Measurements from ENCODE around the gene COL6A2. TPM values are rescaled to one million over a fixed set of nuclear protein-coding genes. Genes with fewer than 3 reads are reported as not detected.

COL6A2 gene
- total RNA-seq, 1 experiment from 2014 or later = 111 TPM

DNA sequence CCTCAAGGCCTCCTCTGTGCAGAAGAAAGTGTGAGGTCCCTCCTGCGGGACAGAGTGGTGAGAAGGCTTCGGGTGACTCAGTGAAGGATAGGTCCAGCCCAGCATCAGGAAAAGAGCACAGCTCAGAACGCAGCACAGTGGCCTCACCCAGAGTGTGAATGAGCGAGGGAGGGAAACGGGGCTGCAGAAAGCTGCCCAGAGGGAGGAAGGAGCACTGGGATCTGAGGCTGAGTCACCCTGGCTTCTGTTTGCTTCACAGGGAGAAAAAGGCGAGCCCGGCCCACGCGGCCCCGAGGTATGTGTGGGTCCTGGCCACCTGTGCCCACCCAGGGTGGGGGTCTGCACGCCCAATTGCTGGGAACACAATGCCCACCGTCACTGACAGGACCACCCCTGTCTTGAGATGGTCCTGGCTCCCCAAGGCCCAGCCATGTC is 24.3 kb downstream of the COL6A2 start:
- Mint-ChIP-seq H3K4me1 (no peaks in the 10 kb centered on the region), H3K9me3 (no peaks in the 10 kb centered on the region), H3K27me3 (ENCODE audit: low read depth) (no peaks in the 10 kb centered on the region), H3K4me3 (no peak overlapping the region), H3K27ac (no peak overlapping the region), H3K36me3 (peaks cover 8% of the 10 kb centered on the region)
- TF ChIP-seq MXD4 (CRISPR knock-in tag; IDR thresholded peaks at IDR 0.05; ENCODE audit: borderline replicate concordance) (no peak), NFE2L1 (CRISPR knock-in tag; IDR thresholded peaks at IDR 0.05) (no peak), ZNF671 (CRISPR knock-in tag; IDR thresholded peaks at IDR 0.05) (no peak)
- TF ChIP-seq, protein P1, sequence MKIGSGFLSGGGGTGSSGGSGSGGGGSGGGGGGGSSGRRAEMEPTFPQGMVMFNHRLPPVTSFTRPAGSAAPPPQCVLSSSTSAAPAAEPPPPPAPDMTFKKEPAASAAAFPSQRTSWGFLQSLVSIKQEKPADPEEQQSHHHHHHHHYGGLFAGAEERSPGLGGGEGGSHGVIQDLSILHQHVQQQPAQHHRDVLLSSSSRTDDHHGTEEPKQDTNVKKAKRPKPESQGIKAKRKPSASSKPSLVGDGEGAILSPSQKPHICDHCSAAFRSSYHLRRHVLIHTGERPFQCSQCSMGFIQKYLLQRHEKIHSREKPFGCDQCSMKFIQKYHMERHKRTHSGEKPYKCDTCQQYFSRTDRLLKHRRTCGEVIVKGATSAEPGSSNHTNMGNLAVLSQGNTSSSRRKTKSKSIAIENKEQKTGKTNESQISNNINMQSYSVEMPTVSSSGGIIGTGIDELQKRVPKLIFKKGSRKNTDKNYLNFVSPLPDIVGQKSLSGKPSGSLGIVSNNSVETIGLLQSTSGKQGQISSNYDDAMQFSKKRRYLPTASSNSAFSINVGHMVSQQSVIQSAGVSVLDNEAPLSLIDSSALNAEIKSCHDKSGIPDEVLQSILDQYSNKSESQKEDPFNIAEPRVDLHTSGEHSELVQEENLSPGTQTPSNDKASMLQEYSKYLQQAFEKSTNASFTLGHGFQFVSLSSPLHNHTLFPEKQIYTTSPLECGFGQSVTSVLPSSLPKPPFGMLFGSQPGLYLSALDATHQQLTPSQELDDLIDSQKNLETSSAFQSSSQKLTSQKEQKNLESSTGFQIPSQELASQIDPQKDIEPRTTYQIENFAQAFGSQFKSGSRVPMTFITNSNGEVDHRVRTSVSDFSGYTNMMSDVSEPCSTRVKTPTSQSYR (CRISPR knock-in tag; IDR thresholded peaks at IDR 0.05) = no peak
- CTCF ChIA-PET = interaction anchor here (0.7 kb wide), 1 partner anchor 152 kb away, joined by 3 read pairs; no protein-coding TSS in a partner anchor
- ATAC-seq = no peak
- POLR2A ChIA-PET = no interaction called here
- DNase-seq (ENCODE audit: low spot score) = peak; percentile 3

GRCh38 chr21:46122758-46123683 is 25.1 kb downstream of the COL6A2 start:
- Mint-ChIP-seq H3K27ac (no peak overlapping the region), H3K27me3 (ENCODE audit: low read depth) (no peaks in the 10 kb centered on the region), H3K4me1 (no peaks in the 10 kb centered on the region), H3K9me3 (no peaks in the 10 kb centered on the region), H3K36me3 (peaks cover 13% of the 10 kb centered on the region), H3K4me3 (no peak overlapping the region)
- DNase-seq (ENCODE audit: low spot score) (no peak), ATAC-seq (no peak)
- CTCF ChIA-PET = no interaction called here
- TF ChIP-seq ZNF532 (CRISPR knock-in tag; IDR thresholded peaks at IDR 0.05; ENCODE audit: borderline replicate concordance) = no peak
- TF ChIP-seq, protein P1 (CRISPR knock-in tag; IDR thresholded peaks at IDR 0.05) = no peak
- no peak for TF ChIP-seq KAT7 (CRISPR knock-in tag; IDR thresholded peaks at IDR 0.05; ENCODE audit: borderline replicate concordance)
- no peak for TF ChIP-seq NFE2L1 (CRISPR knock-in tag; IDR thresholded peaks at IDR 0.05)
- no peak for TF ChIP-seq PRDM15 (CRISPR knock-in tag; IDR thresholded peaks at IDR 0.05)
- TF ChIP-seq TEAD1 (CRISPR knock-in tag; IDR thresholded peaks at IDR 0.05) = no peak
- POLR2A ChIA-PET = no interaction called here
